Parathyroid adenoma (tissue), 2 donors: ENCODE measurements around the gene ZBTB43.

ENCODE experiments used
- H2AFZ ChIP-seq: fragments of 300-600 bp; sonication (generic); one replicate; pipeline ENCODE4 v1.7.0; 2017; ENCODE audit warnings: antibody characterized with exemption, mild to moderate bottlenecking
- H3K27ac ChIP-seq: fragments of 300-600 bp; sonication (generic); one replicate; pipeline ENCODE4 v1.7.0; 2017
- H3K27me3 ChIP-seq: fragments of 300-600 bp; sonication (generic); one replicate; pipeline ENCODE4 v1.7.0; 2017; ENCODE audit warnings: low read length; ENCODE audit not compliant: control insufficient read depth, insufficient read depth
- H3K36me3 ChIP-seq: fragments of 300-600 bp; sonication (generic); one replicate; pipeline ENCODE4 v1.7.0; 2017; ENCODE audit warnings: low read length; ENCODE audit not compliant: control insufficient read depth, insufficient read depth
- H3K4me1 ChIP-seq: fragments of 300-600 bp; sonication (generic); one replicate; pipeline ENCODE4 v1.7.0; 2017; ENCODE audit warnings: control low read depth
- H3K4me2 ChIP-seq: fragments of 300-600 bp; sonication (generic); one replicate; pipeline ENCODE4 v1.7.0; 2017; ENCODE audit warnings: low read length
- H3K4me3 ChIP-seq: fragments of 300-600 bp; sonication (generic); one replicate; pipeline ENCODE4 v1.7.0; 2017; ENCODE audit warnings: low read depth, low read length
- H3K79me2 ChIP-seq: fragments of 300-600 bp; sonication (generic); one replicate; pipeline ENCODE4 v1.7.0; 2017; ENCODE audit warnings: control low read depth
- H3K9ac ChIP-seq: fragments of 300-600 bp; sonication (generic); one replicate; pipeline ENCODE4 v1.7.0; 2017; ENCODE audit warnings: mild to moderate bottlenecking
- H3K9me3 ChIP-seq: fragments of 300-600 bp; sonication (generic); one replicate; pipeline ENCODE4 v1.7.0; 2017; ENCODE audit warnings: low read length; ENCODE audit not compliant: control insufficient read depth
- TF ChIP-seq, protein P1 (sequence below): fragments of 300-600 bp; sonication (generic); IDR thresholded peaks from one replicate; pipeline ENCODE4 v1.7.0; 2017; ENCODE audit warnings: antibody characterized with exemption, mild to moderate bottlenecking
- donor health status: primary hyperparathyroidism.

The ZBTB43 gene

DNA sequence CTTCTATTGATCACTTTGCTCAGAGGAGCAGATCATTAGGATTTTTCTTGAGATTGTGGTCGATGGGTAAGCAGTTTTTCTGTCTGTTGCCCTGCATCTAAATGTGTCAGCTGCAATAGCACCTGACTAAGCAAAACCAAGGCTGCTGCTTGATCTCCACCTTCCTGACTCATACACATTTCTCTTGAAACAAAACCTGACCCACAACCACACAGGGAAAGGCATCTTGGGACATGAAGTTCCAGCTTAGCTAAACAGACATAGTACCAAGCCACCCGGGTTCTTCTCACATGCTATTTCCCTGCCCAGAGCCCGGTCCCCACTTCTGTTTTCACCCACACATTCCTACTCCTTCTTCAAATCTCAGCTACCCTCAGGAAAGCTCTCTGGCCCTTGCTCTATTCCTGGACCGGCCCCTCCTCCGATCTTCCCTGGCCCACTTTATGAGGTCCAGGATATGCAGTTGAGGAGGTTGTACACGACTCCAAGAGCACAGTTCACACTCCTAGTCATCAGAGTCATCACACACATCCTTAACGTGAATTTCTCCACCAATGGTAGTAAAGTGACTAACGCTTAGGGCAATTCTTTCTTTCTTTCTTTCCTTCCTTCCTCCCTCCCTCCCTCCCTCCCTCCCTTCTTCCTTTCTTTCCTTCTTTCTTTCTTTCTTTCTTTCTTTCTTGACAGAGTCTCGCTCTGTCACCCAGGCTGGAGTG, 16.0 kb upstream of the ZBTB43 start:
- H3K9ac ChIP-seq, result no peak overlapping the region
- H3K4me2 ChIP-seq, result peak overlapping the region; percentile 45
- peaks cover 2% of the 10 kb centered on the region for H3K4me1 ChIP-seq
- H3K4me3 ChIP-seq, result no peak overlapping the region
- no peak overlapping the region for H2AFZ ChIP-seq
- H3K79me2 ChIP-seq, result no peaks in the 10 kb centered on the region
- no peaks in the 10 kb centered on the region for H3K27me3 ChIP-seq
- TF ChIP-seq, protein P1, sequence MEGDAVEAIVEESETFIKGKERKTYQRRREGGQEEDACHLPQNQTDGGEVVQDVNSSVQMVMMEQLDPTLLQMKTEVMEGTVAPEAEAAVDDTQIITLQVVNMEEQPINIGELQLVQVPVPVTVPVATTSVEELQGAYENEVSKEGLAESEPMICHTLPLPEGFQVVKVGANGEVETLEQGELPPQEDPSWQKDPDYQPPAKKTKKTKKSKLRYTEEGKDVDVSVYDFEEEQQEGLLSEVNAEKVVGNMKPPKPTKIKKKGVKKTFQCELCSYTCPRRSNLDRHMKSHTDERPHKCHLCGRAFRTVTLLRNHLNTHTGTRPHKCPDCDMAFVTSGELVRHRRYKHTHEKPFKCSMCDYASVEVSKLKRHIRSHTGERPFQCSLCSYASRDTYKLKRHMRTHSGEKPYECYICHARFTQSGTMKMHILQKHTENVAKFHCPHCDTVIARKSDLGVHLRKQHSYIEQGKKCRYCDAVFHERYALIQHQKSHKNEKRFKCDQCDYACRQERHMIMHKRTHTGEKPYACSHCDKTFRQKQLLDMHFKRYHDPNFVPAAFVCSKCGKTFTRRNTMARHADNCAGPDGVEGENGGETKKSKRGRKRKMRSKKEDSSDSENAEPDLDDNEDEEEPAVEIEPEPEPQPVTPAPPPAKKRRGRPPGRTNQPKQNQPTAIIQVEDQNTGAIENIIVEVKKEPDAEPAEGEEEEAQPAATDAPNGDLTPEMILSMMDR, result no peak
- no peaks in the 10 kb centered on the region for H3K36me3 ChIP-seq
- H3K27ac ChIP-seq, result no peak overlapping the region
- H3K9me3 ChIP-seq, result no peaks in the 10 kb centered on the region

GRCh38 chr9:126790561-126790960, 14.3 kb upstream of the ZBTB43 start:
- no peak overlapping the region for H2AFZ ChIP-seq
- TF ChIP-seq, protein P1, result no peak
- H3K36me3 ChIP-seq, result no peaks in the 10 kb centered on the region
- no peak overlapping the region for H3K4me3 ChIP-seq
- H3K4me1 ChIP-seq, result peaks cover 2% of the 10 kb centered on the region
- no peaks in the 10 kb centered on the region for H3K27me3 ChIP-seq
- H3K79me2 ChIP-seq, result no peaks in the 10 kb centered on the region
- no peak overlapping the region for H3K4me2 ChIP-seq
- no peak overlapping the region for H3K9ac ChIP-seq
- H3K9me3 ChIP-seq, result no peaks in the 10 kb centered on the region
- H3K27ac ChIP-seq, result no peak overlapping the region

GRCh38 chr9:126791406-126792230, 13.2 kb upstream of the ZBTB43 start:
- no peaks in the 10 kb centered on the region for H3K79me2 ChIP-seq
- peaks cover 2% of the 10 kb centered on the region for H3K4me1 ChIP-seq
- H3K4me2 ChIP-seq, result no peak overlapping the region
- H2AFZ ChIP-seq, result no peak overlapping the region
- no peaks in the 10 kb centered on the region for H3K9me3 ChIP-seq
- H3K27ac ChIP-seq, result no peak overlapping the region
- H3K36me3 ChIP-seq, result no peaks in the 10 kb centered on the region
- H3K4me3 ChIP-seq, result no peak overlapping the region
- H3K9ac ChIP-seq, result no peak overlapping the region
- H3K27me3 ChIP-seq, result no peaks in the 10 kb centered on the region
- TF ChIP-seq, protein P1, result no peak

- H3K27me3 ChIP-seq, result no peaks in the 10 kb centered on the region
- H3K27ac ChIP-seq, result no peak overlapping the region
- H3K4me1 ChIP-seq, result no peaks in the 10 kb centered on the region
- peak overlapping the region; percentile 60 for H2AFZ ChIP-seq
- H3K9ac ChIP-seq, result no peak overlapping the region
- H3K4me2 ChIP-seq, result no peak overlapping the region
- no peaks in the 10 kb centered on the region for H3K36me3 ChIP-seq
- H3K79me2 ChIP-seq, result no peaks in the 10 kb centered on the region
- TF ChIP-seq, protein P1, result no peak
- H3K4me3 ChIP-seq, result no peak overlapping the region
- H3K9me3 ChIP-seq, result no peaks in the 10 kb centered on the region
Measured at GRCh38 chr9:126793686-126794417, 11.0 kb upstream of the ZBTB43 start.
